GM18858 (cell line): ENCODE data around the gene MOB3A.

Experiments
- ATAC-seq: cut with Tn5 transposase; IDR thresholded peaks from one replicate; pipeline ENCODE4 v1.9.1; 2021; ENCODE audit not compliant: unreplicated experiment

The MOB3A gene

DNA sequence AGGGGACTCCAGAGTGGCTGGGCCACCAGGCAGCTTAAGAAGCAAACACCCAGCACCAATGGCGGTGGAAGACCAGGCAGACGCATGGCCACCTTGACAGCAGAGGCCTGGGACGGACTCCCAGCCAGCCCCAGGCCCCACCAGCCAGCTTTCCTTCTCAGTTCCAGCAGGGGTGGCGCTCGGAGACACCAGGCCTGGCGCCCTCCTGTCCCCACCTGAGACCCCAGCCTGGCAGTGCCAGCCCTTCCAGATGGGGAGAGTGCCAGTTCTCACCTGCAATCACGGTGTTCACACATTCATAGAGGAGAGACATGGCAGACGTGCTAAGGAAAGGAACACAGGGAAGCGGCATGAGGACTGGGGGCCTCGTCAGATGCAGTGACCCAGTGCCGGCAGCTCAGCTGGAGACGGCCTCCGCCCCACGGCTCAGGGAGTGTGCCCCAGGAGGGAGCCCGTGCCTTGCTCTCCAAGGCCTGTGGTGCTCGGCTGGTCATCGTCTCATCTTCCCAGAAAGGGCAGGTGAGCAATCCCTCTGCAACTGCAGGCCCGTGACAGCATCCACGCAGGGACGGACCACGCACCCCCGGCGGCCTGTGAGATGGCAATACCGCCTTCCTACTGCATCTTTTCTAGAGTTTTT is 30.9 kb upstream of the MOB3A start:
- ATAC-seq, result no peak

DNA sequence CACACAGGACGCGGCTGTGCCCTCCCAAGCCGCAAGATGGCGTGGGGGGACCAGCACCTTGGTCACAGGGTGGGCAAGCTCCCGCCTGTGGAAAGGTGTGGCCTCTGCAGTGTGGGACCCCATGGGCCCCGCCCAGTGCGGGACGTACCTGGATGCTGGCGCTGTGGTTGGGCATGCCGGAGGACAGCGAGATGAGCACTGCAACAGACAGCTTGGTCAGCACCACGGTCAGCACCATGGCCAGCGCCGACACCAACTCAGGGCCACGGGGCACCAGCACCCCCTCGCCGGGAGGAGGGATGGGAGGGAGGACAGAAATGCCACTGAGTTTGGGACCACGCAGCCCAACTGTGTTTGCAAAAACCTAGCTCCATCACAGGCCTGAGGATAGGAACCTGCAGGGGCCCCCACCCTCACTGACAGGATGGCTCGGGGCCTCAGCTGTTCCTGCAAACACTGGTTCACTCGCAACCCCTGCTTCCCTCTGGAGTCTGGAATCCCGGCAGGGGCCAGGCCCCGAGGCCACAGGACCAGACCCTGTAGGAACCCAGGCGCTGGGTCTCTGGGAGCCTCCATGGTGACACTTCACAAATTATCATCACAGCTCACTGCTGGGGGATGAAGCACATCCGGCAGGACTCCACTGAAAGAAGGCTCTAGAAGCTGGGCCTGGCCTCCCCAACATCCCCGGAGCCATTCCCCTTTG is 27.7 kb upstream of the MOB3A start:
- ATAC-seq, result no peak

DNA sequence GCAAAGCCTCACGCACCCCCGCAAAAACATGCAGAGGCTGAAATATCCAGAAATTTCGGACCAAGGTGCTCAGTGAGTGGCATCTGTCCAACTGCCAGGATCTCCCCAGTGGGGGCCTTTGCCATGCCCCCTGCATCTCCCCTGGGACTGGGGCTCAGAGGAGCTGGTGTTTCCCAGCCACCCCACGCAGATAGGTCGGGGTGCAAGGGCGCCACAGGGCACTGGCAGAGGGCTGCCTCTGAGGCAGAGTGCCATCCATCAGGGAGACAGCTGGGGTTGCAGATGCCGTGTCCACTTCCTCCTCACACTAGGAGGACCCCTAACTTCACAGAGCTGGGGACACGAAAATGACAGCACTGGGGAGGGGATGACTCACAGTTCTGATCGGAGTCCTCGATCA is 26.9 kb upstream of the MOB3A start:
- ATAC-seq, result no peak

DNA sequence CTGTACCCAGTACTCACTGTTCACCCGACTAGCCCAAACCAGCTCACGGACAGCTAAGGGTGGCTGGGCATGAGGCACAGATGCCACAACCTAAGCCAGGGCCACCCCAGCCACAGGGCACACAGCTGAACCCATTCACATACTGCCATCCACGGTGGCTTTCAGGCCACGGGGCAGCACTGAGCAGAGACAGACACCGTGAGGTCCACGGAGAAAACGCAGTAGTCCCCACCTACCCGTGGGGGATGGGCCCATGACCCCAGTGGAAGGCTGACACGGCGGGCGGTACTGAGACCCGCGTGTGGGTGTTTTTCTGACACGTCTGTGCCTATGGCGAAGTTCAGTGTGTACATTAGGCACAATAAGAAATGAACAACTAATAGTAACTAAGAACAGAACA is 26.1 kb upstream of the MOB3A start:
- no peak for ATAC-seq

DNA sequence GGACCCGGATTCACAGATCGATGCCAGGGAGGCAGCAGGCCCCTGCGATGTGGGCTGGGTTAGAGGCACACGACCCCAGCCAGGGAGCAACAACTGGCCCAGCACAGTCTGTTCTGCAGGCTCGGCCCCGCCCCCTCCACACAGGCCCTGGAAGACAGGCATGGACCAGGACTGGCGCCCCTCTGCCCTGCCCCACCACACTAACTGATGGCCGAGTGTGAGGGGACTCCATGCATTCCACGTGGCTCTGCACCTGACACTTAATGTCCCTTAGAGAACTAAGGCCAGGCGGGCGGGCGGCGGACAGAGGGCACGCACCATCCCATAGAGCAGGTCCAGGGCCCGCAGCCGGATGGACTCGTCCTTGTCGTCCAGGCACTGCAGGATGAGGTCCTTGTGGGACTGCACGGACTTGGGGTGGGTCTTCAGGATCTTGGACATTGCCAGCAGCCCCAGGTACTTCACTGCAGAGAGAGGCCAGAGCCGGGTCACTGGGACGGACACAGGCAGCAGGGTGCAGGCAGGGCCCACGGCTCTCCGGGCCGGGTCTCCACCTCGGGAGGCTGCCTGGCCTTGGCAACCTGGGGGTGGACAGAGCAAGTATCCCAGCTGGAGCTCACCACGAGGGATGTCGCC is 25.4 kb upstream of the MOB3A start:
- no peak for ATAC-seq

DNA sequence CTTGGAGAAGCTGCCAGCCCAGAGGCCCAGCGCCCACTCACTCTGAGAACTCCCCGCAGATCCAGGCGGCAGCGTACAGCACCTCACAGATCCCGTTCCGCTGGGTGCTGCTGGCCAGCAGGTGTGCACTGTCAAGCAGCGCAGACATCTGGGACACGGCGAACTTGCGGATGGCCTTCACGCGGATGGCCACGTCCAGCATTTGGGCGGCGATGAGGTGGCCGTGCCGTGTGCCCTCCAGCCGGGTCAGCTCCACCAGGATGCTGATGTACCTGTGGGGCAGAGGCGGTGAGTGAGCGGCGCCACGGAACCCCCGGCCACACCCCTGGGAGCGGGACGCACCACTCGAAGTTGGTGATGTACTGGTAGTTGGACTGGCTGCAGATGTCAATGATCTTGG is 24.7 kb upstream of the MOB3A start:
- ATAC-seq, result no peak

DNA sequence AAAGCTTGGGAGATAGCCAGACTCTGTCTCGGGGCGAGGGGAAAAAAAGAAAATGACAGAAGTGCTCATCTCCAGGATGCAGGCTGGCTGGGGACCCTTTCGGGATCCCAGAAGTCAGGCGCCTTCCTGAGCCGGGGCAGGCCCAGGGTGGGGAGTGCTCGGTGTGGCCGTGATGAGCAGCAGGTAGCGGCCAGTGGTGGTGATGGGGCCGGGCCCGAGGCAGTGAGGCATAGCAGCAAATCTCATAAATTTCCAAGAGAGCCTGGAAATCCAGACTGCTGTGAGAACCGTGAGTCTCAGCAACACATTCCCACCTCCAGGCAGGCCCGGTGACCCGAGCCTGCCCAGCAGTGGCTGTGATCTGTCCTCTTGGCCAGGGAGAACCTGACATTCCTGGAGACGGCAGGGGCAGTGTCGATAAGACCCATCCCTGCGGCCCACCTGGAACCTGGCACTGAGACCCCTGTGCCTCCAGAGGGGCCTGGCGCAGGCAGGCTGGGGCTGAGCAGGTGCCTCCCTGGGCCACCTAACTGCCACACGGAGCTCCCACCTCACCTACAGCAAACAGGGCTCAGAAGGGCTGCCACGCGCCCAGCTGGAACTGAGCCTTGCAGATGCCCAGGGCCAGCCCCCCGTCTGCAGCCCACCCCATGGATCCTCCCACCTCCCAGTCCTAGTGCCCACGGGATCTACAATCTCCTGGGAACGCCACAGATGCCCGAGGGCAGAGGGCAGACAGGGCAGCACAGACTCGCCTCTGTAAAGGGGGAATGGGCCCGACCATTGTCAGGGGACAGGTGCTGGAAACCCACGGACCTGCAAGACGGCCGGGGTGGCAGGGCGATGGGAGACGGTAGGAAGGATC is 24.0 kb upstream of the MOB3A start:
- ATAC-seq, result no peak

DNA sequence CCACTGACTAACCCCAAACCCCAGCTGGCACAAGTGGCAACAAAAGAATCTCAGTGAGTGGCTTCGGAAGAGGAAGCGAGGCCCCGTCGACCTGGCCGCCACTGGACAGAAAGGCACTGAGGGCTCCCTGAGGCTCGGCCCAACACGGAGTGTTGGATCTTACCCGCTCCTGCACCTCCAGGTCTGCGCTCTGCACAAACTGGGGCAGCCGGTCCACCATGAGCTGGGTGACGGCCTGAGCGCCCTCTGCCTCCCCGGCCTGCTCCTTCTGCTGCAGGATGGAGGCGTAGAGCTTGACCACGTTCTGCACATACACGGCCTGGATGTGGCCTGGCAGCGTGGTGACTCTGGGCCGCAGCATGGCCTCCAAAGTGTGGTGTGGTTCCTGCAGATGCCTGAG is 22.3 kb upstream of the MOB3A start:
- ATAC-seq, result no peak

DNA sequence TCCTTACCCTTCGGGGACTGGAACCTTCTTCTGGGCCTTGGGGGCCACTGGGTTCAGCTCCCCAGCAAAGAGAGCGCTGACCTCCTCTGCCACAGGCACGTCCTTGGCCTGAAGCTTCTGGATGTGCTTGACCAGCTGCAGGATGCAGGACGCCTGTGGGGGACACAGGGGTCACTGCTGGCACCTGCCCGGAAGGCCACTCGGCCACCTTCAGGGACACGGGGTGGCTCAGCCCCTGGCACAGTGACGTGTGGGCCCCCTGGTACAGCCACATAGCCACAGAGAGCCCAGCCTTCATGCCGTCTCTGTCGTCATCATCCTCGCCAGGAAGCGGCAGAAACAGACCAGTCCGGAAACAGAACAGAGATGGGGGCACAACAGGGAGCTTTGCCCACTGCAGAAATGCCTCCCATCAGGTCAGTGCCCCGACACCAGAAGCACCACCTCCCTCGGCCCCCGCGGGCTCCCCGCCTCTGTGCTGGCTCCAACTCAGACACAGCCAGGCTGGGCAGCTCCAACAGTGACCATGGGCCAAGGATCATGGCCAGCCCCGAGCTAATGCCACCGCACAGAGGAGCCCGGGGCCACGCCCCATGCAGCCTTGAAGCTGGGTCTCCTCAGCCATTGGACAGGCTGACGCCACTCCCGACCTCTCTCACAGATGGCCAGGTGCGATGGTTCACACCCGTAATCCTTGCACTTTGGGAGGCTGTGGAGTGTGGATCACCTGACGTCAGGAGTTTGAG is 21.3 kb upstream of the MOB3A start:
- no peak for ATAC-seq

DNA sequence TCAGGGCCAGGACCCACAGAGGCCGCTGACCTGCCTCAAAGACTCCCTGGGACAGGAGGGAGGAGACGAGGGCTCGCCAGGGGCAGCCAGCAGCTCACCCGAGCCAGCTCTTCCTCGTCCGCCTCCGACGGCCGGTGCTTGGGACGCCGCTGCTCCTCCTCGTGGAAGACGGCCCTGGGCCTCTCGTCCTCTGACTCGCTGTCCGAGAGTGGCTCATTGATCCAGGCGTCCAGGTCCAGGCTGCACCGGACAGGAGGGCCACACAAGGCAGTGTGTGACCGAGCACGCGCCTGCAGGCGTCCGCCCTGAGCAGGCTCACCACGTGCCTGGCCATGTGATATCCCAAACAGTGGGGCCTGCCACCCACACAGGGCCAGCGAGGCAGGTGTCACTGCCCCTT is 20.4 kb upstream of the MOB3A start:
- ATAC-seq, result no peak

DNA sequence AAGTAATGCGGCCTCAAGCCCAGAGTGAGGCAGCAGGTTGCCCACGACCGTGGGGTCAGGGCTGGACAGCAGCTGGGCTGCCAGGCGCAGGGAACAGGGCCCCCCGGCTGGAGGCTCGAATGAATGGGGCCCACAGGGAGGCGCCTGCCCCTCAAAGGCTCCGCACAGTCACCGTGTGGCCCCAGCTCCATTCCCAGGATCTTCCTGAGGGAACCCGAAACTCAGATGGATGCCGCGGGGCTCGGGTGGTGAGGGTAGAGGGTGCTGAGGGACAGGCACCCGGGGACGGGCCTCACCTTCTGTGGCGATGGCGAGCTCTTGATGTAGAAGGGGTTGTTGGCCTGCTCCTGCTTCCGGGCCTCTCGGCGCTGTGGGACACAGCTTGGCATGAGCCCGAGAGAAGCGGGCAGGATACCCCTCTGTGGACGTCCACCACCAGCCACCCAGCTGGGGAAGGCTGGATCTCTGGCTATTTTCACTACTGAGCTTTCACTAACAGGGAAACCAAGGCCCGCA is 19.8 kb upstream of the MOB3A start:
- no peak for ATAC-seq

DNA sequence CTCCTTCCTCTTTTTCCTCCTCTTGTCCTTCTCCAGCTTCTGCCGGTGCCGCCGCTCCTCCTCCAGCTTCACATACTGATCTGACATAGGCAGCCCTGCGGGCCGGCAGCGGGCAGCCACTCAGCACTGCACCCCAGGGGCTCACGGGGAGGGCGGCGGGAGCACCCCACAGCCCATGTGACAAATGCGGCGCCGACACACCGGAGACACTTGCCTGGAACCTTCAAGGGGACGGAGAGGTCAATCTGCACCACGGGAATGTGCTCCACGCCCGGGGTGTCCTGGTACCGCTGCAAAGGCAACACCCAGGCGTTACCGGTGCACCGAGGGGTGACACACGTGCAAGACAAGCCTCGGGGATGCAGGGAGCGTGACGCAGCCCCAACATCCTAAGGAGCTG is 19.2 kb upstream of the MOB3A start:
- no peak for ATAC-seq

DNA sequence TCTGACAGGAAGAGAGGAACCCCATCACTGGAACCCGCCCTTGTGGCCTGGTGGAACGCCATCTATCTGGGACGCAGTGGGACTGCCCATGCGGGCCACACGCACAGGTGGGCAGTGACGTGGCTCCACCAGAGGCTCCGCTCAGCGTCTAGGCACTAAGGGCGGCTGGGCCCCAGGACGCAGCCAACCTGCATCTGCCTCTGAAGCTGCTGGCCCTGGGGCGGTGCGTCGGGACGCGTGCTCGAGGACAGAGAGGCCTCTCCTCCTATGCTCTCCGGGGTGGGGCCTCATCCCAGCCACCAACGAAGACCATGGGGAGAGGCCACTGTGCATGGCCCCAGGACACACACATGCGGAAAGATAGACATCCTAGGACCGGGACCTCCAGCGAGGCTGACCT is 18.7 kb upstream of the MOB3A start:
- no peak for ATAC-seq

DNA sequence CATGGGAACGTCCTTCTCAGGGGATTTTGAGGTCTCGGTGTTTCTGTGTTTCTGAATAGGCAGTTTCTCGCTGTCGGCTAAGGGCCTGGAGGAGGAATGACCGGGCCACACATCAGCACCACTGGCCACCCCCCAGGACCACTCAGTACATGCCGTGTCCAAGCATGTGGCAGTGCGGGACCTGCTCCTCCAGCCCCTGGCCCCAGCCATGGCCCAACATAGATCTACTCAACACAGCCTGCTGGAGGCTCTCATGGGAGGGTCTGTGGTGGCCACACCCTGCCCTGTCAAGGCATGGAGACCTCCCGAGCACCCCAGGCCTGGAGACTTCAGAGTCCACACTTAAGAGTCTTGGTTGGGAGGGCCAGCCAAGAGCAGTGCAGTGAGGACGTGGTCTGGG is 18.1 kb upstream of the MOB3A start:
- ATAC-seq, result no peak

DNA sequence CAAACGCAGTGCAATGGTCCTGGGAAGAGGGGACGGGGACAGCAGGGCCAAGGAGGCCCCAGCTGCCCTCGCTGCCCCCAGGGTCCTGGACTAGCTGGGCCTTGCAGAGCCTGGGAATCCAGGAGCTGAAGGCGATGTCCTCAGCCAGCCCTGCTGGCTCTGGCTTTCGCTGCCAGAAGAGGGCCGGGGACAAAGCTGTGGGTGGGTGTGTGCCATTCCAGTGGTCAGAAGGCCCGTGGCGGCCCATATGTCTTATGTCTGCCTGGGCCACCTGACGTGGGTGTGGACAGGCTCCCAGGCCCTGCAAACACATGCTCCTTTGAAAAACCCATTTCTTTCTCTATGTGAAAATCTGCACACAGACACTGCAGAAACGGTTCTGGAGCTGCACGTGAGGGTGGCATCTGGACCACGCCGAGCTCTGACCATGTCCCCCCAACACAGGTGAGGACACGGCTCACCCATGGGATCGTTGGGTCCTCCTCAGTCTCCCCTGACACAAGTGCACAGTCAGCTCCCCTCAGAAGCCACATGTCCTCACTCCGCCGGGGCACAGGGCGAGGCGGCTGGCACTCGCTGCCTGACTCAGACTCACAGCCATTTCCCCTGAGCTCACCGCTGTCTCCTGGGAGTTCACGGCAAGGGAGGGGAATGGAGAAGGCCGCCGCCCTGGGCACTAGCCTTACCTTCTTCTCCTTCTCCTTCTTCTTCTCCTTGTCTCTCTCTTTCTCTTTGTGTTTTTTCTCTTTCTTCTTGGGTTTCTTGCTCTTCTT is 17.5 kb upstream of the MOB3A start:
- no peak for ATAC-seq

DNA sequence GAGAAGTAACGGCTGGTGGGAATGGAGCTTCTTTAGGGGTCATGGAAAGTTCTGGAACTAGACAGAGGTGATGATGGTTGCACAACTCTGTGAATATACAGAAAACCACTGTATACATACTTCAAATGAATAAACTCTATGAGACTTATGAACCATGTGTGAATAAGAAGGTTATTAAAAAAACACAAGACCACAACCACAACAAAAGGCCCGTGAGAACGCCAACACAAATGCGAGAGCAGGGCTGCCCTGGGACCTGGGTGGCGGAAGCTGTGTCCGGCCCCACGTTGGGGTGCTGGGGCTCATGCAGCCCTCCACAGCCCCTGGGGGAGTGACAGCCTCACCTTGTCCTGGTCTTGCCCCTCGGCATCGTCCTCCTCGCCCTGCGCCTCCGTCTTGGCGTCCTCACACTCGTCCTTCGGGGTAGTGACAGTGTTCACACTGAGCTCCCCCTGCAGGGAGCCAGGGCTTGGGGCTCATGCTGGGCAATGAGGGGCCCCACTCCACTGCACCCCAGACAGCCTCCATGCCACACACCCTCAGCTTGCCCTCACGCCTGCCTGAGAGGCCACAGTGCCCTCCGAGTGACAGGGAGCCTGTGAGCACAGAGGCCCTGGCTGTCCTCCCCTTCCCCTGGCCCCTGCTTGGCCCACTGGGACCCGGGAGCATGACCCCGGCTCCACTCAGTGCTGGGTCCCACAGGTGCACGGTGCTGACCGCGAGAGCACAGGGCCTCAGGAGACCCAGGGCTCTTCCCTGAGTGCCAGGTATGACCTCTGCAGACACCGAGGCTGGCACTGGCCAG is 16.6 kb upstream of the MOB3A start:
- ATAC-seq, result no peak

DNA sequence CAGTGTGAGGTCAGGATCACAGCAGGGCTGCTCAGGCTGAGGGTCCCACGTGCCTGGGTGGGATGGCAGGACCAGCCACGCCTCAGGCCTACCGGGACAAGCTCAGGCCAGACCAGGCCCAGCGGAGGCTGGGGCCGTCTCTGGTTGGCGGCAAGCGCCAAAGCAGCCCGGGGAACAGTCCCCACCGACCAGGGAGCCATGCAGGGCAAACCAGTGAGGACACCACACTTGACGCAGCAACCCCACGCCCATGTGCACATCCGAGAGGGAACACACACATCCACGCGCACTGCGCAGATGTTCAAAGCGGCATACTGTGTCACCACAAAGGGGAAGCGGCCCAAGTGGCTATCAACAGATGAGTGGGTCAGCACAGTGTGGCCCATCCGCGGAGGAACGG is 15.8 kb upstream of the MOB3A start:
- ATAC-seq, result no peak

DNA sequence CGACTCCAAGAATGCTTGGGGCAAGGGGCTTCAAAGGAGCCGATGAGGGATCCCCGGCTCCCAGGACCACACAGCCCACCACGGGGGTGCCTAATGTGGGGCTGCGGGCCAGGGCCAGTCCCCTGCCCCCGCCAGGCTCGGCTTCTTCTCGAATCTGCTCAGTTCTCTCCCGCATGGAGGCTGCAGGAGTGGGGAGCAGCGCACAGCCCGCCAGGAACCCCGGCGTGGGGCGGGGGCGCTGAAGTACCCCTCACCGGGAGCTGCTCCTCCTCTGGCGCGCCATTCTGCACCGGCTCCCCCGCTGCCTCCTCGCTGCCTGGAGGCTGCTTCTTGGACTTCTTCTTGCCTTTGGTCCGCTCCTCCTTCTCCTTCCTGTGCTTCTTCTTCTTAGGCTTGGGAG is 15.3 kb upstream of the MOB3A start:
- ATAC-seq, result no peak

DNA sequence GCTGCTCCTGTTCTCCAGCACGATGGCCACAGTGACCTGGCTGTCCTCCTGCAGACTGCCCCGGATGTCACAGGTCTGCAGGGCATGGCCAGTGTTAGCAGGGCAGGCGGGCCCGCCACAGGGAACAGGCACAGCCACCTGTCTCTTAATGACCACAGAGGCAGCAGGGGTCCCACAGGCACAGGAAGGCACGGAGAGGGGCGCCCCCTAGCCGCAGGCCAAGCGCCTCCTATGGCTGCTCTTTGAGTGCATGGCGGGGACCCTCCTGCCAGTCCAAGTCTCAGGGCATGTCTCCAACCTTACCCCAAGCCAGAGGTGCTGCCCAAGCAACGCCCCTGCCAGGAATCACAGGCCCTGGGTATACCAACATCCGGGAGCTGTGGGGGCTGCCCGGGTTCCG is 14.7 kb upstream of the MOB3A start:
- no peak for ATAC-seq
